ENCODE measurements around the gene USP49.

DNA sequence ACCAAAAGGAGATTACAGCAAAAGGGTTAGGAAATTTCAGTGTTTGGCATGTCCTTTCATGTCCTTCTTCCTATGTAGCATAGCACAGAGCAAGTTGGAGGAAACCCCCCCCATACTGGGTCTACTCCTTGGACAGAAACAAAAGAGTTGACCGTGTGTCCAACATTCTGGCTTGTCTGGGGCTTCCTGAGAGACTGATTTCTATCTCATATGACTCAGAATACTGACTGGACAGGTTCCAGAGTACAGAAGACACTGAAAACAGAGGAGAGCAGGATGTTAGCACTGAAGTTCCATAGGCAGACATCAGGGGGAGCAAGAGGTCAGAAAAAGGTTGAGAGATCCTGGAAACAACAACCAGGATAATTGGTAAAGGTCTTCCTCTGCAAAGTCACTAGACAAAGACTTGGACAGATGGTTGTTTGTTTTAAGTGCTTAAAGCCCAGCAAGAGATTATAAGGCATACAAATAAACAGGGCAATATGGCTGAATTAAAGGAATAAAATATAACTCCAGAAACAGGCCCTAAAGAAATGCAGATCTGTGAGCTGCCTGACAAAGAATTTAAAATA, 48.4 kb downstream of the USP49 start:
- TF ChIP-seq POLR2A (IDR thresholded peaks at IDR 0.05) (no peak), EP300 (IDR thresholded peaks at IDR 0.05) (peak in 1 of 2 donors; percentile 29)
- TF ChIP-seq, protein P1, sequence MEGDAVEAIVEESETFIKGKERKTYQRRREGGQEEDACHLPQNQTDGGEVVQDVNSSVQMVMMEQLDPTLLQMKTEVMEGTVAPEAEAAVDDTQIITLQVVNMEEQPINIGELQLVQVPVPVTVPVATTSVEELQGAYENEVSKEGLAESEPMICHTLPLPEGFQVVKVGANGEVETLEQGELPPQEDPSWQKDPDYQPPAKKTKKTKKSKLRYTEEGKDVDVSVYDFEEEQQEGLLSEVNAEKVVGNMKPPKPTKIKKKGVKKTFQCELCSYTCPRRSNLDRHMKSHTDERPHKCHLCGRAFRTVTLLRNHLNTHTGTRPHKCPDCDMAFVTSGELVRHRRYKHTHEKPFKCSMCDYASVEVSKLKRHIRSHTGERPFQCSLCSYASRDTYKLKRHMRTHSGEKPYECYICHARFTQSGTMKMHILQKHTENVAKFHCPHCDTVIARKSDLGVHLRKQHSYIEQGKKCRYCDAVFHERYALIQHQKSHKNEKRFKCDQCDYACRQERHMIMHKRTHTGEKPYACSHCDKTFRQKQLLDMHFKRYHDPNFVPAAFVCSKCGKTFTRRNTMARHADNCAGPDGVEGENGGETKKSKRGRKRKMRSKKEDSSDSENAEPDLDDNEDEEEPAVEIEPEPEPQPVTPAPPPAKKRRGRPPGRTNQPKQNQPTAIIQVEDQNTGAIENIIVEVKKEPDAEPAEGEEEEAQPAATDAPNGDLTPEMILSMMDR (IDR thresholded peaks at IDR 0.05), result peak; percentile 50 to 72 (median 55)
